Inferior parietal cortex (tissue), 1 donor: ENCODE data around the gene TPM4.

Source experiments
- DNase-seq: peaks from one replicate; pipeline ENCODE4 v3.0.0-alpha.2; 2016; ENCODE audit errors: extremely low spot score

TPM4 gene

DNA sequence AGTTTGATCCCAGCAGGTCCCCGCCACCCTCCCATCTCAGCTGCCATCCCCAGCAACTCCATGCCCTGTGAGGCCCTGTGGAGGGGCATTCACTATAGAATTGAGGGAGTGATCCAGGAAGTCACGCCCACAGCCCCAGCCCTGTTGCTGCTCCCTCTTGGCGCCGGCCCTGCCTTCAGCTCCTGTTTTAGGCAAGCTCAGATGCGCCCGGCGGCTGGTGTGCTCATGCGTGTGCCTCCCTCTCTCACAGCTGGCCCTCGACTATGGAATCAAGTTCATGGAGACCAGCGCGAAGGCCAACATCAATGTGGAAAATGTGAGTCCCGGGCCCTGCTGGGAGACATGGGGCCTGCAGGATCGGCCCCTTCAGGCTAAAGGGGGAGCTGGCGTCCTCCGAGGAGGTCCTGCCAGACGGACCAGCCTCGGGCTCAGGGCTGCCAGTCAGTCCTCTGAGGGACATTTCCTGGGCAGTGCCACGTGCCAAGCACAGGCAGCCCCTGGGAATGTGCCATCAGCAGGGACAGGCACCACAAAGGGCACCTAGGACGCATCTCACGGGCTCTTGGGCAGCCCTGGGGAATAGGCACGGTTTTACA, 51.6 kb downstream of the TPM4 start:
- no peak for DNase-seq

DNA sequence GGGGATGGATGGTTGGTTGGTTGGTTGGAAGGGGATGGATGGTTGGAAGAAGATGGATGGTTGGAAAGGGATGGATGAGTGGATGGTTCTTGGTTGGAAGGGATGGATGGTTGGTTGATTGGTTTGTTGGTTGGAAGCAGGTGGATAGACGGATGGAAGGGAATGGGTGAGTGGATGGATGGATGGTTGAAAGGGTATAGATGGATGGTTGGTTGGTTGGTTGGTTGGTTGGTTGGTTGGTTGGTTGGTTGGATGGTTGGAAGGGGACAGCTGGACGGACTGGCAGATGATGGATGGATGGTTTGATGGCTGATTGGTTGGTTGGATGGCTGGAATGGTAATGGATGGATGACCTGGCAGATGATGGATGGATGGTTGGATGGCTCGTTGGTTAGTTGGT, 55.4 kb downstream of the TPM4 start:
- no peak for DNase-seq

DNA sequence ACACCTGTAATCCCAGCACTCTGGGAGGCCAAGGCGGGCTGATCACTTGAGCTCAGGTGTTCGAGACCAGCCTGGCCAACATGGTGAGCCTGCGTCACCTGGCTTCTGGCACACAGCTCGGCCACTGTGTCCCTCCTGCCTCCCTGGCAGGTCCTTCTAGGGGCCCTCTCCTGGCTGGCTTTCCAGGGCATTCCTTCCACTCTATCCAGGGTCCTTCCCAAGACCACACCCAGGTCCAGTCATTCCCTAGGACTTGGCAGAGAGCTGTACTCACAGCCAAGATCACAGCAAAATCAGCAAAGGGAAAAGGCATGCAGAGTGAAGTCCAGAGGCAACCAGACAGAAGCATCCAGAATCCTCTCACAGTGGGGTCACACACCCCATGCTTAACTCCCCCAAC, 57.5 kb downstream of the TPM4 start:
- no peak for DNase-seq

DNA sequence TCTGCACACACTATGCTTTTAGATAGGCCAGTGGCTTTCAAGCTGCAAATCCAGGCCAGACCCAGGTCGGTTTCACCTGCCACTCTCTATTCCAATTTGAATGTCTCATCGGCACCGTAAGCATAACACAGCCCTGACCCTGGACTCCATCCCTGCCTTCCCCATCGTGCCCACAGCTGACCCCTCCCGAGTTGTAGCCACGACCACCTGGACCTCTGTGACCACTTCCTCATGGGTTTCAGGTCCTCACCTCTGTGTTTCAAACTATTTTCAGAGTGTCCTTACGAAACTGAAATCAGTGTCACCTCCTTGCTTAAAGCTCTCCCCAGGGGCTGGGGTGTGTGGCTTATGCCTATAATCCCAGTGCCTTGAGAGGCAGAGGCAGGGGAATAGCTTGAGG, 58.2 kb downstream of the TPM4 start:
- DNase-seq = no peak

DNA sequence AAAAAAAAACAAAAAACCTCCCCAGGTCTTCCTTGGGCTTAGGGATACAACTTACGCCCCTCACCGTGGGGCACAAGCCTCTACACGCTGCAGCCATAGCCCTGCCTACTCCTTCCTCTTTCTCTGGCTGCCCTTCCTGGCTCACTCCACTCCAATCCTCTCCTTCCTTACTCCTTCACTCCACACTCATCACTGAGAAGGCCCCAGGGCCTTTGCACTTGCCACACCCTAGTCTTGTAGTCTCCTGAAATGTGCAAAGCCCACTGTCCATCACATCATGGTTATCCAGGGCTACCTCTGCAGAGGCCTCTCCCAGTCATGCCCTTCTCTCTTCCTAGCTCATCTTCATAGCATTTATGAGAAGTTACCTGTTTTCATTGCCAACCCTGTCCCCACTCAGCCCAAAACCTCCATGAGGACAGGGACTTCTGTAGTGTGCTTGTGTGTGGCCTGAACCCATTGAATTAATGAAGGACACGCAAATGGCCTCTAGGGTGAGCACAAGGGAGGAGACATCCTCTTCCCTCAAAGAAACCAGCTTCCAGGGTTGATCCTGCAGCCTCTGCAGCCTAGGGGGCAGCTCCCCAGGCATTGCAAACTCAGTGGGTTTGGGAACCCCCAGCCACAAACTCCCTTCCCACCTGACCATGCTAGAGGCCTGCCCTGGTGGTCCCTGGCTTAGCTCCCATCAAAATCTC, 59.3 kb downstream of the TPM4 start:
- DNase-seq = no peak

DNA sequence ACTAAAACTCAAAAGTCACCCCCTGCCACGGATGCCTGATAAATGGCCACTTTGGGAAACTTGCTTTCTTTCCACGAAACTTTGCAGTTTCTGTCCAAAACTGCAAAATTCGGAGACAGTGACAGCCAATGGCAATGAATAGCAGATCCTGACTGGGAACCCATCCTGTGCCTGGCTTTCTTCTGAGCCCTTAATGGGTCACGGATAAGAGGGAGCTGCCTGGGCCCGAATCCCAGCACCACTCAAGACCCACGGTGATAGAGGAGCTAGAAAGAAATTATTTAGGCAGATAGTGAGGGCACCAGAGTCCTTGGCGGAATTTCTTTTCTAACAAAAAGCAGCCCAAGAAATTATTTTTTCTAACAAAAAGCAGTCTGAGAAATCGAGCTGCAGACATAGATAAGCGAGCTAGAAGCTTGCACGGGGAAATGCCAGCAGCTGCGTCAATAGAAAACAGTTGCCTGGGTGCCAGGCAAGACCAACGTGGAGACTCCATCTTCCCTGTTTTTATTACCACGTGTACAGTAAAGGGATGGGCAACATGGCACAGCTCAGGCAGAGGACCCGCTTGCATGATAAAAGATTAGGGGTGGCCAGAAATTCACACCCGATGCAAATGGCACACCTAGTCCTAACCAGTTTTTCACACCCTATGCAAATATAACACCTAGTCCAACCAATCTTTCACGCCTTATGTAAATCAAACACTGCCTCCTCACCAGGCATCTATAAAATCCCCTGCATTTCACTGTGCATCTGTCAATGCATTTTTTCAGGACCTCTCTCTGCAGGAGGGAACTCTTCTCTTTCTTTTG, 60.1 kb downstream of the TPM4 start:
- no peak for DNase-seq

DNA sequence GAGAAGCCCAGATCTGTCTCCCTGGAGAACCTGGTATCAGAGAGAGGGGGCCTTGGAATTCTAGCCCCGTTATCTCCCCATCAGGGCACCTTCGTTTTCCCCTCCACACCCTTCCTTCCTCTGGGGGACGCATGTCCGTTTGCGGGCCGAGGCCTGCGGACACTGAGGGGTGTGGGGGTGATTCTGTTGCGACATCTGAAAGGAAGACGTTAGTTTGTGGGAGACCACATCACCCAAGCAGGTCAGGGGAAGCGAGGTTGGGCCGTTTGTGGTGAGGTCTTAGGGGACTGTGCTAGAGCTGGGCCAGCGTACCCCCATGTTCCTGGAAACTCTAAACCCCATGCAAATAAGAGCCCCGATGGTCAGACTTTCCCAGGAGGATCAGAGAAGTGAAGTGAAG, 63.5 kb downstream of the TPM4 start:
- no peak for DNase-seq

DNA sequence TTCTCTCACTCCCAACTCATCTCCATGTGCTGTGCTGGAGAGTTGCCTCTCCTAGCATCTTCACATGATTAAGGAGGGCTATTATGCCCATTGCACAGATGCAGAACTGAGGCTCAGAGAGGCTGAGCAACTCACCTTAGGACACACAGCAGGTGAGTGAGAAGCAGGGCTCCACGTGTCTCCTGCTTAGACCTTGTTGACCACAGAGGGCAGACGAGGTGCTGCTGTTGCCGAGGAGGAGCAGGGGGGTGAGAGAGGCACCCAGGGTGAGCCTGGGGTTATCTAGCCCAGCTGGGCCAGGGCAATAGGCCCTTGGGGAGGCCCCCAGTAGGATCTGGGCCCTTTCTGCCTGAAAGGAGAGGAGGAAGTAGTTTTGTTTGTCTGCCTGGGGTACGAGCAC, 64.7 kb downstream of the TPM4 start:
- no peak for DNase-seq

DNA sequence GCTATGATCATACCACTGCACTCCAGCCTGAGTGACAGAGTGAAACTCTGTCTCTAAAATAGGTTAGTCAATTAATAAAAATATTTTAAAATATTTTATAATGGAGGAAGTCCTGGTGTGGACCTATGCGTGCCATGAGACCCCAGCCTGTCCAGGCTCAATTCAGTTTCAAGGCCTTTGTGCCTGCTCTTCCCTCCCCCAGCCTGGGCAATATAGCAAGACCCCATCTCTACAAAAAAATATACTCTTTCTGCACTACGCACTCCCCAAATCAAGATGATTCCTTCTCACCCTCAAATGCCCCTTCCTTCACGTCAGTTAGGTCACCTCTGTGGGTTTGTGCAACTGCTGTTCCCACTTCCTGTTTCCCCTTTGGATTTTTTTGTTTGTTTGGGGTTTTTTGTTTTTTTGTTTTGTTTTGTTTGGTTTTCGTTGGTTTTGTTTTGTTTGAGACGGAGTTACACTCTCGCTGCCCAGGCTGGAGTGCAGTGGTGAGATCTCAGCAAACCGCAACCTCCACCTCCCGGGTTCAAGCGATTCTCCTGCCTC, 65.8 kb downstream of the TPM4 start:
- DNase-seq = no peak

DNA sequence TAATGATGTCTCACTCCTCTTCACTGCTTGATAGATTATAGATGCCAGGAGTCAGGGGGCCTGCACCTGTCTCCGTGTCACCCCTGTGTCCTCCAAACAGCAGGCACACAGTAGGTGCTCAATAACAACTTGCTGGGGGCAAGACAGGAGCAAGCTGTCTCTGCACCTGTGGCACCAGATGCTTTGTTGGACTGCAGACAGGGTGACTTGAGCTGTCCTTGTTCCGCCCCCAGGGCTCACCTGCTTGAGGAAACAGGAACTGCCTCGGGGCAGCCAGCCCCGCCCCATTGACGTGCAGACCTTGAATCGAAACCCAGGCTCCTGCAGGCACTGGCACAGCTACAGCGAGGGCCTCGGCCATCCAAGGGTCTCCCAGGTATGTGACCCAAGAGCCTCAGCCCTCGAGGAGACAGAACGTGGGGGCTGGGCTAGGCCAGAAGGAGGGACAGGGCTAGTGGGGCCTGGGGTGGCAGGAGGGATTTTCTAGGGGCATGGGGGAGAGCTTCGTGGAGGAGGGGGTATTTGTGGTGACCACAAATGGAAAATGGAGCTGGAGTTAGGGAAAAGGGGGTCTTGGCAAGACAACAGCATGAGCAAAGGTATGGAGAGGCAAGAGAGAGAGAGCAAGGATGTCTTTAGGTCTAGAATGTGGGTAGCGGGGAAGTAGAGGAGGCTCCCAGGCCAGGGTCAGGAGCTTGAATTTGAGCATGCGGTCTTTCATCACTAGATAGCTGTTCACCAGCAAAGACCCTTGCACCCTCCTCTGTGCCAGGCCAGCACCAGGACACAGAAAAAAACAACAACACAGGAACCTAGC, 67.3 kb downstream of the TPM4 start, which contains the start of gene HSH2D:
Gene HSH2D (plus strand): TSS at position 287 of the 817 bp plus-strand sequence. CDS start 5,066 bp downstream, outside the sequence.
- DNase-seq = no peak

DNA sequence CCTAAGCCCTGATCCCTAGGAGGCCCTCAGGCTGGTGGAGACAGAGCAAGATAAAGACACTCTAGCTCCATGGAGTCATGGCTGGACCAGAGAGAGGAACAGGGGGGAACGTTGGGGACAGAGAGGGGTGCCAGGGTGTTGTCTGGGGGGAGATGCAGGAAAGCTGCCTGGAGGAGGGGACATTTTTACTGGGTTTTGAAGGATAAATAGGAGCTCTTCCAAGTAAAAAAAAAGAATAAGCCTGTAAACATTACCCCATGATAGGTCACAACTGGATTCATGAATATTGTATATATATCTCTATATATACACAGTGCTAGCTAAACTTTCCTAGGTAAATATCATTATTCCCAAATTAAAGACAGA, 67.9 kb downstream of the TPM4 start:
- DNase-seq = no peak

DNA sequence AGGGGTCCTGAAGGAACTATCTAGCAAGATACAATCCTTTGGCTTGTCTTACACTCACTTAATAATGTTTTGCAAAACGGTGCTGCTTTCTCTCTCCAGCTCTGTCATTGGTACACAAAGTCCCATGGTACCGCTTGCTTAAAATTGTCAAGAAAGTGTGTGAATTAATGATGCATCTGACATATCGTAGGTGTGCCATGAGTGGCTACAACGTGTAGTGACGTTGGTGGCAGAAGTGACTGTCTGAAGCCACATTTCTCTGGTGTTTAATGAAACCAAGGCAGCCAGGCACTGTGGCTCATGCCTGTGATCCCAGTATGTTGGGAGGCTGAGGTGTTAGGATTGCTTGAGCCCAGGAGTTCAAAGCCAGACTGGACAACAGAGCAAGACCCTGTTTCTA, 69.8 kb downstream of the TPM4 start:
- DNase-seq = no peak

DNA sequence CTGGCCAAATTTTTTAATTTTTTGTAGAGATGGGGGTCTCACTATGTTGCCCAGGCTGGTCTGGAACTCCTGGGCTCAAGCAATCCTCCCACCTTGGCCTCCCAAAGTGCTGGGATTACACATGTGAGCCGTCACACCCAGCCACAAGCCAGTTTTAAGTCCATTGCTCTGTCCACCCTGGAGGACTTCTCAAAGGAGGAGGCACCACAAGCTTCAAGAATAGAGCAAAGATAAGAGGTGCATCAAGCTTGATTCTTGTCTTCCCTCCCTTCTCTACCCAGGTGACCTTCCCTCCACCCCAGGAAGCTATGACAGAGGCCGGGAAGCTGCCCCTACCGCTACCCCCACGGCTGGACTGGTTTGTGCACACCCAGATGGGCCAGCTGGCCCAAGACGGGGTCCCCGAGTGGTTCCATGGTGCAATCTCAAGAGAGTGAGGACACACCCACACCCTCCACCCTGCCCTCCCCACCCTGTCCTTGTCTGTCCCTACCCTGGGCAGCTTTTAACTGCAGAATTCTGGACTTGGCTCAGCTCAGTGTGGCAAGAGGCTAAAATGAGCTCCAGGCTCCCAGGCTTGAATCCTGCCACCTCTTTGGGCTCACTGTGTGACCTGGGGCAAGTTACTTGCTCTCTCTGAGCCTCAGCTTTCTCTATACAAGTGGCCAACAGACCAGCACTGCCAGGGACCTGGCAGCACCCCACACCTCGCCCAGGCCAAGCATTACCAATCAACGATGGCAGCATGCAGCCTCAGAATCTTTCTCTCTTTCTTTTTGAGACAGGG, 72.3 kb downstream of the TPM4 start:
- DNase-seq = no peak
